Right atrium auricular region (tissue), 2 donors: ENCODE measurements around the gene TENT4A. TPM values are rescaled to one million over a fixed set of nuclear protein-coding genes. Genes with fewer than 3 reads are reported as not detected.
A peak's percentile ranks its signal among the peaks of the same experiment; 100 is the strongest.

ENCODE experiments used
- DNase-seq: peaks from one replicate; pipeline ENCODE4 v3.0.0-alpha.2; 2019; ENCODE audit warnings: low spot score
- H3K27ac ChIP-seq, 2 donors: fragments of 200-600 bp; sonication (generic); 1 replicate in 1 of 2; 2 replicates in 1 of 2; pipeline ENCODE4 v1.5.1; 2016 to 2019
- H3K27me3 ChIP-seq, 2 donors: fragments of 200-600 bp; sonication (generic); one replicate each; pipeline versions ENCODE4 v1.5.1 to v1.6.0; 2017 to 2019
- H3K36me3 ChIP-seq: fragments of 200-600 bp; sonication (generic); one replicate; pipeline ENCODE4 v1.5.1; 2016
- H3K4me1 ChIP-seq, 2 donors: fragments of 200-600 bp; sonication (generic); one replicate each; pipeline versions ENCODE4 v1.5.1 to v1.6.0; 2017 to 2019
- H3K4me3 ChIP-seq, 2 donors: fragments of 200-600 bp; sonication (generic); 1 replicate in 1 of 2; 2 replicates in 1 of 2; pipeline ENCODE4 v1.5.1; 2017 to 2019; ENCODE audit warnings: mild to moderate bottlenecking in 1 of 2, moderate library complexity in 1 of 2
- H3K9me3 ChIP-seq, 2 donors: fragments of 200-600 bp; sonication (generic); one replicate each; pipeline ENCODE4 v1.5.1; 2019
- total RNA-seq, 2 donors: library from RNA; depleted of rRNA; stranded (reverse); fragments of >200 nt; gene quantifications; one replicate each; pipeline ENCODE4 v1.1.0, GENCODE V29; 2016
- TF ChIP-seq, protein P1 (sequence below), 2 donors: fragments of 200-600 bp; sonication (generic); IDR thresholded peaks; one replicate each; pipeline ENCODE4 v1.5.1; 2019; ENCODE audit warnings: antibody characterized with exemption in 2 of 2

TENT4A gene
- total RNA-seq, 2 donors from 2014 or later = 7.3 to 14.9 TPM

GRCh38 chr5:6700685-6701355 is 12.4 kb upstream of the TENT4A start:
- TF ChIP-seq, protein P1, sequence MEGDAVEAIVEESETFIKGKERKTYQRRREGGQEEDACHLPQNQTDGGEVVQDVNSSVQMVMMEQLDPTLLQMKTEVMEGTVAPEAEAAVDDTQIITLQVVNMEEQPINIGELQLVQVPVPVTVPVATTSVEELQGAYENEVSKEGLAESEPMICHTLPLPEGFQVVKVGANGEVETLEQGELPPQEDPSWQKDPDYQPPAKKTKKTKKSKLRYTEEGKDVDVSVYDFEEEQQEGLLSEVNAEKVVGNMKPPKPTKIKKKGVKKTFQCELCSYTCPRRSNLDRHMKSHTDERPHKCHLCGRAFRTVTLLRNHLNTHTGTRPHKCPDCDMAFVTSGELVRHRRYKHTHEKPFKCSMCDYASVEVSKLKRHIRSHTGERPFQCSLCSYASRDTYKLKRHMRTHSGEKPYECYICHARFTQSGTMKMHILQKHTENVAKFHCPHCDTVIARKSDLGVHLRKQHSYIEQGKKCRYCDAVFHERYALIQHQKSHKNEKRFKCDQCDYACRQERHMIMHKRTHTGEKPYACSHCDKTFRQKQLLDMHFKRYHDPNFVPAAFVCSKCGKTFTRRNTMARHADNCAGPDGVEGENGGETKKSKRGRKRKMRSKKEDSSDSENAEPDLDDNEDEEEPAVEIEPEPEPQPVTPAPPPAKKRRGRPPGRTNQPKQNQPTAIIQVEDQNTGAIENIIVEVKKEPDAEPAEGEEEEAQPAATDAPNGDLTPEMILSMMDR (IDR thresholded peaks at IDR 0.05) = no peak
- DNase-seq = no peak
- no peaks in the 10 kb centered on the region for H3K36me3 ChIP-seq

GRCh38 chr5:6701491-6701890 is 11.7 kb upstream of the TENT4A start:
- TF ChIP-seq, protein P1 (IDR thresholded peaks at IDR 0.05) = no peak
- Histone ChIP-seq H3K27me3 (no peaks in the 10 kb centered on the region), H3K9me3 (no peaks in the 10 kb centered on the region), H3K36me3 (no peaks in the 10 kb centered on the region), H3K4me1 (peaks cover 0 to 15% of the 10 kb centered on the region in 2 donors), H3K27ac (no peak overlapping the region), H3K4me3 (no peak overlapping the region)
- DNase-seq = no peak

More at GRCh38 chr5:6700685-6701355, 12.4 kb upstream of the TENT4A start:
- no peak overlapping the region for H3K4me3 ChIP-seq
- no peak overlapping the region for H3K27ac ChIP-seq
- H3K4me1 ChIP-seq = peaks cover 0 to 15% of the 10 kb centered on the region in 2 donors
- H3K27me3 ChIP-seq = no peaks in the 10 kb centered on the region
- H3K9me3 ChIP-seq = no peaks in the 10 kb centered on the region

- TF ChIP-seq, protein P1 (IDR thresholded peaks at IDR 0.05) = no peak
- Histone ChIP-seq H3K4me1 (peaks cover 0 to 15% of the 10 kb centered on the region in 2 donors), H3K27ac (no peak overlapping the region), H3K9me3 (no peaks in the 10 kb centered on the region), H3K4me3 (no peak overlapping the region), H3K36me3 (no peaks in the 10 kb centered on the region), H3K27me3 (no peaks in the 10 kb centered on the region)
- no peak for DNase-seq
These were observed 10.6 kb upstream of the TENT4A start for GRCh38 chr5:6702633-6703032.

DNA sequence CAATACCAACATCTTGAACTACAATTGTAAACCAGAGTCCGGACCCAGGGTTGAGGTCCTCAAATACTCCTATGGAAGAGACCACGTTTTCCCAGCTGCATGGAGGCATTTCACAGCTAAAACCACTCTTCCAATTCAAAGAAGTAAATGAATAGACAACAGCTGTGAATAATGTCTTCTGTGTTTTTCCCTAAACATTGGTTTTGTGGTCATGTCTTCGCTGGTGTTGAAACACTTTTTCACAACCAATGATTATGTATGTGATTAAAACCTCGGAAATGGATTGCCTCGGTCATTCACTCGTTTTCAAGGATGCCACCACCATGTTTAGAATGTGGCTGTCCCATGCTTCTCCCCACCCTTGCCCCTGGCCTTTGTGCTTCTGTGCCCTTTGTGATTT is 9.4 kb upstream of the TENT4A start:
- no peak for DNase-seq
- Histone ChIP-seq H3K27me3 (no peaks in the 10 kb centered on the region), H3K4me1 (peaks cover 0 to 15% of the 10 kb centered on the region in 2 donors), H3K4me3 (no peak overlapping the region), H3K36me3 (no peaks in the 10 kb centered on the region), H3K9me3 (no peaks in the 10 kb centered on the region), H3K27ac (peak overlapping the region; percentile 80 to 94)
- TF ChIP-seq, protein P1 (IDR thresholded peaks at IDR 0.05) = no peak

- H3K27me3 ChIP-seq = no peaks in the 10 kb centered on the region
- TF ChIP-seq, protein P1 (IDR thresholded peaks at IDR 0.05) = no peak
These were observed 8.8 kb upstream of the TENT4A start for GRCh38 chr5:6704361-6704851.

More at GRCh38 chr5:6704361-6704851, 8.8 kb upstream of the TENT4A start:
- Histone ChIP-seq H3K36me3 (no peaks in the 10 kb centered on the region), H3K27ac (peak overlapping the region; percentile 80 to 94), H3K4me3 (no peak overlapping the region), H3K4me1 (peaks cover 0 to 15% of the 10 kb centered on the region in 2 donors), H3K9me3 (no peaks in the 10 kb centered on the region)
- no peak for DNase-seq
